ENCODE results near the gene GOLT1A.

The GOLT1A gene, protein sequence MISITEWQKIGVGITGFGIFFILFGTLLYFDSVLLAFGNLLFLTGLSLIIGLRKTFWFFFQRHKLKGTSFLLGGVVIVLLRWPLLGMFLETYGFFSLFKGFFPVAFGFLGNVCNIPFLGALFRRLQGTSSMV

GRCh38 chr1:204213668-204214662, at the start of gene GOLT1A:
TSS of gene GOLT1A (minus strand) at chr1:204213988. CDS start at chr1:204213906, 82 bp downstream.
- Histone ChIP-seq H3K27ac (no peak within 1 kb of the TSS), H3K4me3 (peak within 1 kb of the TSS in 3 of 7 experiments; percentile 10 to 31 (median 14))

DNA sequence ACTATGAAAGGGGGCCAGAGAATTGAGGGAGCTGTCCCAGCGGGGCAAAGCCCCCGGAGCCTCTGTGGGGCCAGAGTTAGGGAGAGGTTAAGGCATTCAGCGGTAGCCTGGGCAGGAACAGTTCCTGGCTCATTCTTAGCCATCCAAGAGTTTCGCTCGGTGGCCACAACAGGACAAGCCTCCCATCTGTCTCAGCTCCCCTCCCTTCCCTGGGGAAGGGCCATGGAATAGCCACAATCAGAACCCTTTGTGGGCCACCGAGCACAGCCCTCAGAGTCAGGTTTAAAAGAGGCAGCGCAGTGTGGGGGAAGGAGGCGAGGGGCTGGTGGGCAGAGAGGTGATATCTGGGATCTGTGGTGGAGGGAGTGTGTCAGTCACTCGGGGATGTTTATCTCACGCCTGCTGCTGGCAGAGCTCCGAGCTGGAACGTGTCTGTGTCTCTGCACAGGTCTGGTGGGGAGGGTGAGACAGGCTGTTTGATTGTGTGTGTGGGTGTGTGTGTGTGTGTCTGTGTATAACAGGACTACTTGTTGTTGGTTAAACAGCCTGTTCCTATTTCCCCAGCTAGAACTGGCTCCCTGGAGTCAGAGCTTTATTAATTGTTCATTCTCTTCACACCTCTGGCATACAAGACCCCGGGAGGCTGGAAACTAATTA, 49.6 kb upstream of the GOLT1A start:
- no peak overlapping the region for H3K4me3 ChIP-seq
- peak overlapping the region in 1 of 21 experiments; percentile 19 for H3K27ac ChIP-seq

GRCh38 chr1:204262506-204263253, 48.9 kb upstream of the GOLT1A start:
- Histone ChIP-seq H3K27ac (no peak overlapping the region), H3K4me3 (no peak overlapping the region)

DNA sequence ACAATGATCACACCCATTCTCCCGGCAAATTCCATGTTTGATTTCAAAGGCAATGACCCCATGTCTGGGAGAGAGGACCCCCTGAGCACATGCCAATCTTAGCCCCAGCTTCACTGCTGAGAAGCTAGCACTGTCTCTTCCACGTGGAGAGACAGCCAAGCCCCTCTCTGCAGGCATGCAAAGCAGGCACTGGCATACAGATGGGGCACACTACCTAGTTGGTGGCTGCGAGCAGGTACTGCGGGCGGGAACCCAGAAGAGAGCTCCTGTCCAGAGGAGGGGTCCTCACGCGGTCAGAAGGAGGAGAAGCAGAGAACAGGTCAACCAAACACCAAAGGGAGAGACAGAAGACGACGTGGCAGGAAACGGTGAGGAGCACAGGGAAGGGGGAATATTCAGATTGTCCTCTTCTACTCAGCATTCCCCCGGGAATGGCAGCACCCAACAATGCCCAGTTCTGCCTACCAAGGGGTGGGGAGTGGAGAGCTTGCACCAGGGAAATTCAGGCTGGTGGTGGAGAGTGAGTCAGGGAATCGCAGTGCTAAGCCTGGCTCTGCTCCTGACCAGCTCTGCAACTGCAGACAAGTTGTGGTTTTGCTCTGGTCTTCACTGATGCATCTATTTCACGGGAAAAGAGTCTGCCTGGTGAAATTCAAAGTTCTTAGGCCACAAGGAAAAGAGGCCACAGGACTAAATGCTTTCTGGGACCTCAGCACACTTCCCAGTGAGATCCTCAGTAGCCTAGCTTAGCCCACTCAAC, 48.1 kb upstream of the GOLT1A start:
- no peak overlapping the region for H3K4me3 ChIP-seq
- H3K27ac ChIP-seq, result no peak overlapping the region

- no peak overlapping the region for H3K27ac ChIP-seq
- H3K4me3 ChIP-seq, result no peak overlapping the region
These were observed 47.5 kb upstream of the GOLT1A start for GRCh38 chr1:204261266-204261665.

DNA sequence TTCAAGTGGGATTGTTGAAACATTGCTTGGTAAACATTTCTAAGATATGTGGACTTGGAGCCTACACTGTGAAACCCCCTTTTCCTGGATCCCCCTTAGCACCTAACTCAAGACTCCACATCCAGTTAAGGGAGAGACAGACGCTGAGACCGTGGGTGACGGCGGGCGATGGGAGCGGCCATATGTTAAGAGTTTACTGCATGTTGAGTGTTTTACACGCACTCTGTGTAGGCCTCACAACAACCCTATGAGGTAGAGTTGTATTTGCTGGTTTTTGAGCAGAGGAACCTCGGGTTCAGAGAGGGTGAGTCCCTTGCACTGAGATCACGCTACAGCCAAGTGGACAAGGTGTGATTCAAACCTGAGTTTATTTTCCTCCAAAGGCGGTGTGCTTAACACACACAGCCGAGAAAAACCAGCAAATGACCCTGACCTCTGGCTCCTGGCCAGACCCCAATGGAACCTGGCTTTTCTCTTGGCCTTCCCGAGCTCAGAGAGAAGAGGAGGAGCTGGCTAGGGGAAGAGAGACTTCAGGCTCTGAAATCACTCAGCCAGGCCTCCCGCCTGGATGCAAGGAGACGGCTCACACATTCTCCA, 46.9 kb upstream of the GOLT1A start:
- no peak overlapping the region for H3K4me3 ChIP-seq
- no peak overlapping the region for H3K27ac ChIP-seq

DNA sequence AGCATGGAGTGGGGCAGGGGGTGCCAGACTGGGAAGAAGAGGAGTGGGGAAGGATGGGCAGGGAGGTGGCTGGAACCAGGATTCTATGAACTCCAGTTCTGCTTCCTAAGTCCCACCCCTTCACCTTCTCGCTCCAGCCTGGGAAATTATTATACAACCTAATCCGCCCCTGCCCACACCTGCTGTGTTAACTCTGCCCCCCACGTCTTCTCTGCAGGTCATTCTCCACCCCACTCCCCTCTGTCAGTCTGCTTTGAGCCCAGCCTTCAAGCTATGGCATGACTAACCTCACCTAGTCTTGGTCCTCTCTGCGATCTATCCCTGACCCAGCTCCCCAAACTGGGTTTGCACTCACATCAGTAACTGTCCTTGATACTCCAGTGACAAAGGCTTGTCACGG, 46.0 kb upstream of the GOLT1A start:
- H3K27ac ChIP-seq, result no peak overlapping the region

GRCh38 chr1:204259196-204259595, 45.4 kb upstream of the GOLT1A start:
- Histone ChIP-seq H3K4me3 (no peak overlapping the region), H3K27ac (no peak overlapping the region)

More for the DNA sequence above, 46.0 kb upstream of the GOLT1A start:
- H3K4me3 ChIP-seq, result no peak overlapping the region

DNA sequence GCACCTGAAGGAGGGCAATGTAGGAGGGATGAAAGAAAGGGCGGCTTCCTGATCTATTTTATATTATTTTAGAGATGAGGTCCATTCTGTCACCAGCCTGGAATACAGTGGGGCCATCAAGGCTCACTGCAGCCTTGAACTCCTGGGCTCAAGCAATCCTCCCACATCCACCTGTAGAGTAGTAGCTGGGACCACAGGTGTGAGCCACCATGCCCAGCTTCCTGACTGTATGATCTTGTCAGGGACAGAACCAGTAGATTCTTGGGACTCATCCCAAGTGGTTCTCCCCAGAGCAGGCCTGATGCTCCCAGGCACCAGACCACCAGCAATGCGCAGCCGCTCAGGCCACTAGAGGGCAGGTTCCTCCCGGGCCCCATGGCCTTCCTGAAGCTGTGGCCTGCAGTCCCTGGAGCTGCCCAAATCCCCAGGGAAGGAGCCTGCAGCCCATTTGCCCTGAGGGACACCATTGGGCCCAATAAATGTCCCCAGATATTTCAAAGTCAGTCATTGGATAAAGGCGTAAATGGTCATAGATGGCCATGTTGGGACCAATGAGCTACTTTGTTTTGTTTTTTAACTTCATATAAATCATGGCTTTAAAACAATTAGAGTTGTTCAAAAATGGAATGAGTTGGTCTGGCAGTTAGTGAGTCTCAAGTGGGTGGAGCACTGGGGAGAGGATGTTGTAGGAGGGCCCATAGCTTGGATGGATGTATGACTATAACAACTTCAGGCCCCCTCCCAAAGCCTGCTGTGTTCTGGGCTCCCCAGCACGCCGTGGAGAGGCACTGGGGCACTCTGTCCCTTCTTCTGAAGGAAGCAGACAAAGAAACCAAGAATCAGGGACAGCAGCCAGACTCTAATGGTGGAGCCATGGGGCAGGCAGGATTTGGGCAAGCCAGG, 44.7 kb upstream of the GOLT1A start:
- H3K4me3 ChIP-seq, result no peak overlapping the region
- peak overlapping the region in 1 of 21 experiments; percentile 16 for H3K27ac ChIP-seq

DNA sequence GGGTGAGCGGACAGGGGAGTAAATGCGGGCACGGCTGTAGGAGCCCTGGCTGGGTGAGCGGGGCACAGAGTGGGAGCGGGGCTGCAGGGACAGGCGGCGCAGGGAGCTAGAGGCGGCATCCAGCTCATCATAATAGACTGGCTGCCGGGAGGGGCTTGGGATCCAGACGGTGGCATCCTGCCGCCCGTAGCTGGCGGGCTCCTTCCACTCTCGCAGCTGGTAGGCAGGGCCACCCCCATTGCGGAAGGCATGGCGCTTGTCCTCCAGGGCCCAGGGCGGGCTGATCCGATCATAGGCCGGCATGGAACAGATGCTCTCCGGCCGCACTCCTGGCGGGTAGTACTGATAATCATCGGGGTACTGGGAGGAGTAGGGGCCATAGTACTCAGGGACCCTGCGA, 43.7 kb upstream of the GOLT1A start:
- no peak overlapping the region for H3K27ac ChIP-seq

GRCh38 chr1:204256531-204256930, 42.7 kb upstream of the GOLT1A start:
- Histone ChIP-seq H3K4me3 (no peak overlapping the region), H3K27ac (no peak overlapping the region)

More for the DNA sequence above, 43.7 kb upstream of the GOLT1A start:
- H3K4me3 ChIP-seq, result no peak overlapping the region

DNA sequence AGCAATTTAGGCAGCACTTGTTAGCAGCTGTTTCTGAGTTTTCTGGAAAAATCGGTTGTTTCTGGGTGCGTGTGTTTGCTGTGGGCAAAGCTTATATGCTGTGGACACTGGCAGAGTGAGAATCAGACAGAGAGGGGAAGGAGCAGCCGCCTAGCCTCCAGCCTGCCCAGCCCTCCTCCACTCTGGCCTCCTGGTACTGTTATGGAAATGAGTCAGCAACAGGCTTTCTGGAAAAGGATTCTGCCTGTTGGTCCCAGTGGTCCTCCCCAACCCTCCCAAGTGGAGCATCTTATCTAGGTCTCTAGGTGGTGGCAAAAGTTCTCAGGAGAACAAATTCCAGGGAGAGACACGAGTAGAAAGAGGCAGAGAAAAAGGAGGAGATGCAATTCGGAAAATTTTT, 42.2 kb upstream of the GOLT1A start:
- Histone ChIP-seq H3K4me3 (no peak overlapping the region), H3K27ac (peak overlapping the region in 1 of 21 experiments; percentile 3)

- H3K4me3 ChIP-seq, result no peak overlapping the region
- H3K27ac ChIP-seq, result no peak overlapping the region
These were observed 41.4 kb upstream of the GOLT1A start for GRCh38 chr1:204255225-204255624.

DNA sequence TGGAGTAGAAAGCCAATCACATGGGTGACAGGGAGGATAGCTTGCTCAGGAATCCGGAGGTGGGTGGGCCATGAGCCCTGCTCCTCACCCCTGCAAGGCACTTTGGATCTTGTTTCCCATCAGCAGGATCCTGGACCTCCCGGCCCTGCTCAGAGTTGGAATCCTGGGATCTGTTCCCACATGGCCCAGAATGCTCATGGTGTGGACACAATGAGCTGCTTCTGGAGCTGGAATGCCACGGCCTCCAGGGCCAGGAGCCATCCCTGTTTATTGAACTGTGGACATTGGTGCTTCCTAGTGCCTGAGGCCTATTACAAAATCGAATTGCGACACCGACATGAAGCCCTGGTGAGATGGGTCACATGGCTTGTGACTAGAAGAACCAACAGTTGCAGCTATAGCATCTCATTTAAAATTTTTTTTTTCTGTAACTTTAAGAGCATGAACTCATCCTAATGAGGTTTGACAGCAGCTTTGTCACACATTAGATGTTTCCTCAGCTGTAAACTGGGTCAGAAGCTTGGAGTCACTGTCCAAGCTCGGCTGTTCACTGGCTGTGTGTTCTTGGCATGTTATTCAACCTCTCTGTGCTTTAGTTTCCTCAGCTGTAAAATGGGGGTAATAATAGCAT, 40.4 kb upstream of the GOLT1A start:
- no peak overlapping the region for H3K4me3 ChIP-seq
- no peak overlapping the region for H3K27ac ChIP-seq

DNA sequence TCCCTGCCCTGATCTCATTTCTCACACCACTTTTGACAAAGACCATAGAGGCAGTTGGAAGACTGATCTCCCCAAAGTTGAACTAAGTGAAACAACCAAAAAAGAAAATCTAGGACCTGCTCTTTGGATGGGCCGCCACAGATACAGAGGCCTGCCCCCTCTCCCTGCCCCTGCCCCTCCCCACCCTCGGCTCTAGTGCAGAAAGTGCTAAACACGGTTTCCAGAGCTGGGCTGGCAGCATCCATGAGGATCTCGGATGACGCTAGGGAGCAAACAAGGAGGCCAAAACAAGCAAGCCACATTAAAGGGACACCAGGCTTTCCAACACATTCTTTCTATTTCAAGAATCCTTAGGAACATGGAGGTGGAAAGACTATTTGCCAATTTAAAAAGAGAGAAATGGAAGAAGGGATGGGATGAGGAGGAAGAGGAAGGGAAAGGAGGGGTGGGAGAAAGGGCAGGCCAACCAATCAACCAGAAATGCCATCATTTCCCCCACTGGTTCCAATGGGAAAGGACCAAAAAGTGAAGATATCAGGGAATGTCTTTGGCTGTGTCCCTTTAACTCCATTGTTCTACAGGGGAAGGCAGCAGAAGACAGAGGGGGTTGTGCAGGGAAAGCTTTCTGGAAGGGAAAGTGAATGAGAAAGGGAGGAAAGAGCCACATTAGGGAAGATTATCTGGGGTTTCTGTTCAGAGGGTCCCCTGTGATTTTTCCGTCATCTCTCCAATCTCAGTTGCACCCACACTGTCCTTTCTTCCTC, 38.3 kb upstream of the GOLT1A start:
- no peak overlapping the region for H3K27ac ChIP-seq
- no peak overlapping the region for H3K4me3 ChIP-seq

GRCh38 chr1:204251286-204251685, 37.5 kb upstream of the GOLT1A start:
- Histone ChIP-seq H3K4me3 (no peak overlapping the region), H3K27ac (no peak overlapping the region)
